NOMO-1 (cell line): ENCODE data around the gene SLC22A4.

Experiments
- DNase-seq, 2 experiments: peaks; one replicate each; lab custom pipeline; 2025; ENCODE audit not compliant: unreplicated experiment in 2 of 2; lab: John Stamatoyannopoulos, UW

The SLC22A4 gene

GRCh38 chr5:132272311-132273210, 21.6 kb upstream of the SLC22A4 start:
- DNase-seq = peak; percentile 12 to 56

GRCh38 chr5:132273631-132274030, 20.6 kb upstream of the SLC22A4 start:
- DNase-seq = no peak

DNA sequence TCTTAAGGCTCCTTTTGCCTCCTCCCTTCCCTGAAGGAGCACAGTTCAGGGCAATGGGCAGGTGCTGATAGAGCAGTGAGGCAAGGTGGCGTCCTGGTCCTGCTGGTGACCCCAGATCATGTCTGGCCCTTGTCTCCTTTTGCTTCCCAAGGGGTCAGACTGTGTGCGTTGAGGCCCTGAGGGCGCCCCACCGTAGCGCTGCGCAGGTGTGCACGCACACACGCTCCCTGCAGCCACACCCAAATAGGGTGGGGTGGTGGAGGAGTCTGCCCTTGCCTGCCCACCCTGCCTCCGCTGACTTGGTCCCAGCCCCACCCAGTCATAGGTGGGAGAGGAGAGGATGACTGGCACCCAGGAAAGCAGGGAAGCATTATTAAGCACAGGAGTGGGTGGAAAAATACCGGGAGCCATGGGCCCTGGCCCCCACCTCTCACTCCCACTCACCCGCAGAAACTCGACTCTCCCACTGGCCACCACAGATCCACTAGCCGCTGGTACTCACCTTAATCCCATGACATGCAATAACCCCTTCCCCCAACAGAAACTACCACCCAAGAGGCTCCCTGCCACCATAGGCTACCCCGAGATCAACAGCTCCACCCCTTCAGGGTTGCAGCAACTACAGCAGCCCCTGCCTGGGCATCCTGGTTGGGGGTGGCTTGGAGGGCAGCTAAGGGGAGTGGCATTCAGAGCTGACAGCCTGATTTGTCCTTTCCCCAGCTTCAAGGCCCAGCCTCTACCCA, 20.0 kb upstream of the SLC22A4 start:
- DNase-seq = no peak

- DNase-seq = no peak
These were observed 18.6 kb upstream of the SLC22A4 start for GRCh38 chr5:132275367-132276220.

DNA sequence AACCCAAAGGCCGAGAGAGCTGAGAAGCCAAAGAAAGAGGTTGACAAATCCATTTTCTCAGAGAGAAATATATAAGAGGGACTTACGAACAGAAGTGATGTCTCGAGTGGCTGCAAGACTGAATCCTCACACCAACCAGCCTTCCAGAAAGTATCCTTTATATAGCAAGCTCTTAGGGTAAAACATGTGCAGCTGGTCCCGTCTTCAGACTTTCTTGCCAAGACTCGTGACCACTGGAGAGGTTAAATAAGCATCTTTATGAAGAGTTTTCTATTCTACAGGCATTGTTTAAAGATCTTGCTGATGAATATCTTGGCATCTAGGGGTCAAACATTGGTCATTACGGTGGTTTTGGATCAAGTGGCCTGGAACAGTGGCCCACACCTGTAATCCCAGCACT, 16.9 kb upstream of the SLC22A4 start:
- DNase-seq = no peak

DNA sequence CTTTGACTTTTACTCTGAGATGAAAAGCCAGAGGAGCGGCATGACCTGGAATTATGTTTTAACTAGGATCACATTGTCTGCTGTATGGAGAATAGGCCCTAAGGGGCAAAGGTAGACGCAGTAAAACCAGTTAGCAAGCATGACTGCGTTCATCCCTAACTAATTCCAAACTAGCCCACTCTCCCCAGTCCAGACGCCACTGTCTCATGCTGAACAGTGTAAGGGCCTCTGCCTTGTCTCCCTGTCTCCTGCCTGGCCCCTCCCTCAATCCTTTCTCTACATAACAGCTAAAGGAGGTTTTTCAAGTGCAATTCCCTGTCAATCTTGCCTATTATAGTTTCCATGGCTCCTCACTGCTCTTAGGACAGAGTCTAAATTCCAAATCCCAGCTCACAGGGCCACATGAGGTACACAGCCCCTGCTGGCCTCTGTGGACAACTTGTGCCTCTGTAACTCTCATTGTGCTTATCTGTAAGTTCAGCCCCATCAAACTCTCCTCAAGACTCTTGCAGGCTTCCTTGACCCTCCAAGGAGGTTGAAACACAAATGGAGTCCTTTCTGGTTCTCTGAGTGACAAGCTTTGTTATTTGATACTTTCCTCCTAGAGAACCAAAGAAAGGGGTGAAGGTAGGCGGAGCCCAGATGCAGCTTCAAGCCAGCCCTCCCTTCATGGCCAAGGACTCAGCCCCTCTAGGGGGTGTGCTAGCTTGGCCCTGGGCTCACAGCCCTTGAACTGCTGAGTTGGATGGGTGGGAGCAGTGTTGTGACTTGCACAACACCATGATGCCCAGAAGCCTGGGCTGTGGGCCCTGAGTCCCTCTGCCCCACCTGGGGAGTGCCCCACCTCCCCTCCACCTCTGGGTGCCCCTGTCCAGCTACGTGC, 16.0 kb upstream of the SLC22A4 start:
- DNase-seq = no peak

GRCh38 chr5:132279801-132280200, 14.4 kb upstream of the SLC22A4 start:
- DNase-seq = no peak

GRCh38 chr5:132280371-132281240, 13.6 kb upstream of the SLC22A4 start:
- DNase-seq = no peak

DNA sequence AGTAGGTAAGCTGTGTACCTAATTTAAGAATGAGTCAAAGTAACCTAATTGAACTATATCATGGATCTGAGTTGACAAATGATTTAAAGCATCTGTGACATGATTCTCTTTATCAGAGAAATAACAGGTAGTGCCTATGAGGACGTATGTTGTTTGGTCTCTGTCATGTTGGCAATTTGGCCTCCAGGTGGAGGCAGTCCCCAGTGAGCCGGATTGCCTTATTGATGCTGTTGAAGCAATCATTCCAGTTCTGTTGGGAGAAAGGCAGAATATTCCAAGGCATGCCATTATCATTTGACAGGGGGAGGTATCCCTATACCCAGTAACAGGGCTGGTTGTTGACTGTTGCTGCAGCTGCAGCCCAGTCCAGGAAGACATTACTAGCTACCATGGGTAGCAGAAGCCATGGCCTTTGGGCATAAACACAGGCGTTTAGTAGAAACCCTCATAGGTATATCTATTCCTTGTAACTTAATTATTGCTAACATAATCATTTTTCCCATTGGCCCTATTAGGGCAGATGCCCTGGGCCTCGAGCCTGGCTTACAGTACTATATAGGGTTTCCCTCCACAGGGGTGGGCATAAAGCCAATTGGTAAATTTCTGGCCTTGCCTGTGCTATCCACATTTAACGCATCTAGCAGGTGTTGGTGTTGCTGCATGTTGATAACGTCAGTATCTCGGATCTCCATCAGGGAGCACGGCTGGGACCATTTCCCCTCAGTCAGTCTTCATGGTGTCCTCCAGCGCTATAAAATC, 12.2 kb upstream of the SLC22A4 start:
- DNase-seq = no peak

DNA sequence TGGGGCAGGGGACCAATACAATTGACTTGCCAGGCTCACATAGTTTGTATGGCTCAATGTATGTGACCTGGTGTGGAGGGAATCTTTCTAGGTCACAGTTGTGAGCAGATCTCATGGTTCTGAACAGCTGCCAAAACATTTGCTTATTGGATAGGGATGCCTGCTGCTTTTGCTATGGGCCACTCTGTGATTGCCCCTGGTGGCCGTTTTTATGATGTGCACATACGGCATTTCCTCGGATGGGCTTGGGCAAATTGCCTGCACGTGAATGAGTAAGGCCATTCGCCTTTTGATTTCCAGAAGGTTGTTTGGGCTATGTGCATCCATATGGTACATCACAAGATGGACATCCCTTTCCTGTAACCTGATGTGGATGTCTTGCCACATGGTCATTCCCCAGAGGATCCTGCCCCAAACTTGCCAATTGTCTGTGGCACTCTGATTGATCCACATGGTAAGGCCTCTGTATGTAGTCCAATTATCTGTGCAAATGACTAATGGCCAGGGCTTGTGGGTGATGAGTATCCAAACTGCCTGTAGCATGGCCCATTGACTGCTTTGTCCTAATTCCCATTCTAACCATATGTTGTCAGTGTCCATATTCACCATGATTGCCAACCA, 10.7 kb upstream of the SLC22A4 start:
- DNase-seq = no peak

DNA sequence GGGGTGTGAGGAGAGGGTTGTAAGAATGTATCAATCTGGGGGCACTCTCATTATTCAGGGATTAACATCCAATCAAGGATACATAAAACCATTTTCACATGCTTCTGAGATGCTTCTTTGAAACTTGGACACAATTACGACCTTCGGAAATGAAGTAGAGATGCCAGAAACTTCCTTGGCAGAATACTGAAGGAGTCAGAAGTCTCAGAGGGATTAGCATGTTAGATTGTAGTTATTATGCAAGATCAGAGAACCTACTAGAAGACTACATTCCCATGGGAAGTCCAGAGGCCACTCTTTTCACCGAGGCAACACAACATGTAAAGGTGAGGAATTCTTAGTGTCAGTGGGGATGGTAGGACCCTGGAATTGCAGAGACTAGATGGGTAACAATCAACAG, 5.1 kb upstream of the SLC22A4 start:
- DNase-seq = no peak

- DNase-seq = no peak
These were observed 3.2 kb upstream of the SLC22A4 start for GRCh38 chr5:132291026-132291425.

GRCh38 chr5:132293066-132293991, 865 bp upstream of the SLC22A4 start:
- DNase-seq = peak; percentile 53 to 77

DNA sequence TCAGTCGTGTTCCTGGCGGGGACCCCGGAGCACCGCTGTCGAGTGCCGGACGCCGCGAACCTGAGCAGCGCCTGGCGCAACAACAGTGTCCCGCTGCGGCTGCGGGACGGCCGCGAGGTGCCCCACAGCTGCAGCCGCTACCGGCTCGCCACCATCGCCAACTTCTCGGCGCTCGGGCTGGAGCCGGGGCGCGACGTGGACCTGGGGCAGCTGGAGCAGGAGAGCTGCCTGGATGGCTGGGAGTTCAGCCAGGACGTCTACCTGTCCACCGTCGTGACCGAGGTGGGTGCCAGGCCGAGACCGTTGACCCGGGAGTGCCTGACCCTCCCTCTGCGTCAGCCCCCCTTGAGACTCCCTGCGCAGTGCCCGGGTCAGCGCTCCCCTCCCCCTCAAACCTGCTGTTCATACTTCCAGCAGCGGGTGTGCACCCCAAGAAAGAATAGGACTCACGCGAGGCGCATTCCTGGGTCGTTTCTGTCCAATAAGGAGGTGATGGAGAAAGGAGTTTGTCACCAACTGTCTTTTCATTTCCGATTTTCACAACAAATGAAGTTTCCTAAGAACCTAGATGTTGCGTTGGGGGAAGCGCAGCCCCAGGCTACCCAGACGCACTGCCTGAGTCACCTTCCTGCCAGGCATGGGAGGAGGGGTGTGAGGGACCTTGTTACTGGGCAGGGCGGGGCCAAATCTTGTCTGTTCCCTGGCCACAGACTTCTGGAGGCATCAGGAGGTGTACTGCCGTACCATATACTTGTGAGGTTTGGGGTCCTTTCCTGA, 722 bp downstream of the SLC22A4 start:
- DNase-seq = peak; percentile 98 to 99

DNA sequence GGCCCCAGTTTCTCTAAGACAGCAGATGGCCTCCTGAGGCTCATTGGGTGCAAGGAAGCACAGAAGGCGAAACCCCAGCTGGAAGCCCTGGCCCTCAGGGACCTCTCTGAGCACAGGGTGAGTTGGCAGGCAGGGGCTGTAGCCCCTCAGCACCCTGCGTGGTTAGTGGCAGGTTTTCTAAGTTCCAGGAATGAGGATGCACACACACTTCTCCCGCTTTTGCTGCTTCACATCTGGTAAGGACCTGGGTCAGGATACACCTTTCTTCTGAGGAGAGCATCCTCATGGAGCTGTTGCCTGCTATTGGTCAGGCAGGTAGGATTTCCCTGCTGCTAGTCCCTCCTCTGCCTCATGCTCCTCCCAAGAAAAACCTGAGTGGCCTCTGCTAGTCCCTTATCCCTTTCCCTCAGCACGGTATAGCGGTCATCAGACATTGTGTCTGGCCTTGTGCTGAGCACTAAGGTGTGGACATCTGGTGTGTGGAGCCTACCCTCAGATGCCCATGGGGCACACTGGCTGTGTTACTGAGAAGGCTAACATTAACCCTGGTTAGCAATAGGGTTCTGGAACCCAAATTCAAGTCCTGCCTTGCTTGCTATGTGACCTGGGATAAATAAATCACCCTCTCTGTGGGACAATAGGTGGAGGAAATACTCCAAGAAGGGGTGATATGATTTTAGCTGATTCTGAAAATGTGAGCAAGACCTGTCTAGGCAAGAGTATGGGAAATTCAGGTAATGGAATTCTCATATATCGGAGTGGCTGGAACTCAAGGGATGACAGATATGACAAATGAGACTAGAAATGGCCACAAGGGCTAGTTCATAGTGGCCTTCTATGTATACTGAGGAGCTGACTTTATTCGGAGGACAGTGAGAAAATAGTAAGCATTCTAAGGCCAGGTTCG, 1.6 kb downstream of the SLC22A4 start:
- no peak for DNase-seq
